HG03066 (cell line): ENCODE results near the gene P2RX3.

ENCODE experiments used
- ATAC-seq: cut with Tn5 transposase; IDR thresholded peaks from one replicate; pipeline ENCODE4 v1.9.1; 2021; ENCODE audit warnings: low read depth; ENCODE audit not compliant: unreplicated experiment

P2RX3 gene

GRCh38 chr11:57309106-57310059 is 28.8 kb upstream of the P2RX3 start:
- ATAC-seq: no peak

- no peak for ATAC-seq
These were observed 28.1 kb upstream of the P2RX3 start for GRCh38 chr11:57310091-57310490.

GRCh38 chr11:57310630-57311086 is 27.5 kb upstream of the P2RX3 start:
- no peak for ATAC-seq

GRCh38 chr11:57311109-57311936 is 26.8 kb upstream of the P2RX3 start:
- peak; percentile 97 for ATAC-seq

GRCh38 chr11:57312511-57313021 is 25.6 kb upstream of the P2RX3 start:
- no peak for ATAC-seq

GRCh38 chr11:57313071-57313787 is 24.9 kb upstream of the P2RX3 start:
- ATAC-seq: no peak

- ATAC-seq: no peak
These were observed 24.4 kb upstream of the P2RX3 start for GRCh38 chr11:57313788-57314135.

GRCh38 chr11:57314221-57314973 is 23.8 kb upstream of the P2RX3 start:
- no peak for ATAC-seq

GRCh38 chr11:57315491-57315890 is 22.7 kb upstream of the P2RX3 start:
- ATAC-seq: no peak

GRCh38 chr11:57316017-57316416 is 22.1 kb upstream of the P2RX3 start:
- no peak for ATAC-seq

GRCh38 chr11:57318178-57318577 is 20.0 kb upstream of the P2RX3 start:
- ATAC-seq: no peak

- no peak for ATAC-seq
These were observed 18.0 kb upstream of the P2RX3 start for GRCh38 chr11:57320067-57320718.

GRCh38 chr11:57320719-57321387 is 17.3 kb upstream of the P2RX3 start:
- ATAC-seq: no peak

- no peak for ATAC-seq
These were observed 16.5 kb upstream of the P2RX3 start for GRCh38 chr11:57321388-57322255.

- no peak for ATAC-seq
These were observed 15.6 kb upstream of the P2RX3 start for GRCh38 chr11:57322256-57323166.

GRCh38 chr11:57323167-57323854 is 14.8 kb upstream of the P2RX3 start:
- no peak for ATAC-seq

GRCh38 chr11:57323855-57324153 is 14.3 kb upstream of the P2RX3 start:
- no peak for ATAC-seq
